Spleen (tissue), 11 donors: ENCODE results near the gene CITED1. TPM values are rescaled to one million over a fixed set of nuclear protein-coding genes. Genes with fewer than 3 reads are reported as not detected.

Experiments
- DNase-seq: peaks from one replicate; pipeline ENCODE4 v3.0.0-alpha.2; 2020
- H3K27ac ChIP-seq, 8 donors: fragments of 200-600 bp; sonication (generic) in 7 of 8; 1 replicate in 4 of 8; 2 replicates in 4 of 8; pipeline versions ENCODE4 v1.5.0 to v1.8.0; 2016 to 2021; ENCODE audit warnings: inconsistent platforms in 4 of 8, mild to moderate bottlenecking in 4 of 8, moderate library complexity in 1 of 8
- H3K27me3 ChIP-seq, 7 donors: fragments of 200-600 bp; sonication (generic) in 6 of 7; replicated peaks in 1 of 7; 1 replicate in 4 of 7; 2 replicates in 3 of 7; pipeline versions ENCODE4 v1.5.0 to v1.8.0; 2016 to 2021; ENCODE audit warnings: inconsistent platforms in 3 of 7, mild to moderate bottlenecking in 1 of 7
- H3K36me3 ChIP-seq, 6 donors: fragments of 200-600 bp; sonication (generic) in 5 of 6; 1 replicate in 4 of 6; 2 replicates in 2 of 6; pipeline versions ENCODE4 v1.5.0 to v1.8.0; 2016 to 2021; ENCODE audit warnings: inconsistent platforms in 2 of 6
- H3K4me1 ChIP-seq, 6 donors: fragments of 200-600 bp; sonication (generic) in 5 of 6; 1 replicate in 3 of 6; 2 replicates in 3 of 6; pipeline versions ENCODE4 v1.5.0 to v1.8.0; 2016 to 2021; ENCODE audit warnings: inconsistent platforms in 3 of 6
- H3K4me3 ChIP-seq, 8 donors: fragments of 200-600 bp; sonication (generic) in 7 of 8; 1 replicate in 4 of 8; 2 replicates in 4 of 8; pipeline versions ENCODE4 v1.5.0 to v1.8.0; 2016 to 2021; ENCODE audit warnings: inconsistent platforms in 4 of 8, mild to moderate bottlenecking in 4 of 8, moderate library complexity in 2 of 8
- H3K9me3 ChIP-seq, 8 donors: fragments of 200-600 bp; sonication (generic) in 7 of 8; 1 replicate in 4 of 8; 2 replicates in 4 of 8; pipeline versions ENCODE4 v1.5.0 to v1.8.0; 2016 to 2021; ENCODE audit warnings: inconsistent platforms in 4 of 8
- CTCF ChIP-seq, 11 experiments: fragments of 200-600 bp in 7 of 11; fragments of 450-650 bp in 4 of 11; sonication (generic) in 4 of 11; IDR thresholded peaks in 8 of 11; conservative IDR thresholded peaks in 3 of 11; 1 replicate in 7 of 11; 2 replicates in 4 of 11; pipeline versions ENCODE4 v1.4.0 to v1.8.0; 2016 to 2021; ENCODE audit warnings: antibody characterized with exemption in 11 of 11, inconsistent platforms in 4 of 11, mild to moderate bottlenecking in 1 of 11
- POLR2A ChIP-seq, 3 donors: fragments of 450-650 bp; IDR thresholded peaks; one replicate each; pipeline ENCODE4 v1.5.1; 2017; ENCODE audit warnings: antibody characterized with exemption in 3 of 3, mild to moderate bottlenecking in 1 of 3
- POLR2AphosphoS5 ChIP-seq, 3 donors: sonication (generic); formaldehyde crosslinking; IDR thresholded peaks; one replicate each; pipeline ENCODE4 v1.5.1; 2017; ENCODE audit warnings: antibody characterized with exemption in 3 of 3
- WGBS, 5 donors: extraction: QIAGEN DNeasy Blood & Tissue Kit in 3 of 5; methylation state at CpG; one replicate each; pipeline versions ENCODE4 v1.1.5 to v1.1.7; 2013 to 2018; 5-methylcytosine and 5-hydroxymethylcytosine counted together
- intact Hi-C: fragments of 100-400 bp; cut with DNase I; formaldehyde crosslinking; loops from one replicate; pipeline ENCODE4 v1.15.0; 2023; ENCODE audit warnings: low total_unique reads
- polyA plus RNA-seq, 3 donors: library from polyadenylated mRNA; stranded (reverse); fragments of 200-250 nt; gene quantifications; one replicate each; pipeline ENCODE4 v1.2.1, GENCODE V29; 2013
- total RNA-seq, 7 donors: library from RNA; depleted of rRNA in 3 of 7; stranded (reverse); fragments of >200 nt in 3 of 7; fragmentation: NEBNext Ultra II Directional in 4 of 7; extraction: Animal tissue kit (Norgen Biotek cat#: 25700) in 4 of 7; gene quantifications; one replicate each; pipeline versions ENCODE4 v1.1.0 to v1.2.1, GENCODE V29; 2016 to 2021
- donor health status: healthy with polysubstance abuse.
- donor health status: DM: no; HTN: no; CAD: no; lungs with moderate emphysema.
- donor health status: DM: no; HTN: no; CAD: no.
- donor health status: Bipolar disorder and iron deficiency.
- donor health status: healthy.
- donor health status: DM: no; HTN: no; CAD: no.
- donor health status: DM: yes; HTN: yes; CAD: no.

CITED1 gene
- total and polyA plus RNA-seq, 10 donors = 0.33 to 0.73 (median 0.37) TPM; not detected in 5

- H3K36me3 ChIP-seq = no peaks in the 10 kb centered on the region
- no peaks in the 10 kb centered on the region for H3K4me1 ChIP-seq
- no peak overlapping the region for H3K27ac ChIP-seq
- peaks cover 0 to 5% (median 2%) of the 10 kb centered on the region in 7 donors for H3K27me3 ChIP-seq
- TF ChIP-seq POLR2A (IDR thresholded peaks at IDR 0.05) = no peak
- TF ChIP-seq POLR2AphosphoS5 (IDR thresholded peaks at IDR 0.05) = no peak
- TF ChIP-seq CTCF (IDR thresholded peaks at IDR 0.05 in 8 of 11, conservative IDR thresholded peaks at IDR 0.05 in 3 of 11) = no peak
- WGBS, 5 donors = 84 to 93% (median 89%) methylated on average over 2 to 4 of the region's 4 CpGs
- intact Hi-C loops = no loop called here
- H3K9me3 ChIP-seq = no peaks in the 10 kb centered on the region
- no peak for DNase-seq
- no peak overlapping the region for H3K4me3 ChIP-seq
Measured at GRCh38 chrX:72317139-72317538, 11.4 kb upstream of the CITED1 start.

- Histone ChIP-seq H3K36me3 (no peaks in the 10 kb centered on the region), H3K27me3 (peaks cover 0 to 11% (median 2%) of the 10 kb centered on the region in 7 donors), H3K27ac (no peak overlapping the region), H3K9me3 (no peaks in the 10 kb centered on the region), H3K4me1 (no peaks in the 10 kb centered on the region), H3K4me3 (no peak overlapping the region)
- 46 to 85% (median 70%) methylated on average over 8 to 12 of the region's 12 CpGs for WGBS, 5 donors
- intact Hi-C loops = no loop called here
- no peak for TF ChIP-seq CTCF (IDR thresholded peaks at IDR 0.05 in 8 of 11, conservative IDR thresholded peaks at IDR 0.05 in 3 of 11)
- TF ChIP-seq POLR2AphosphoS5 (IDR thresholded peaks at IDR 0.05) = no peak
- TF ChIP-seq POLR2A (IDR thresholded peaks at IDR 0.05) = no peak
- no peak for DNase-seq
Measured at GRCh38 chrX:72316408-72317110, 10.8 kb upstream of the CITED1 start.

GRCh38 chrX:72314881-72315280 lies 9.2 kb upstream of the CITED1 start:
- Histone ChIP-seq H3K4me1 (no peaks in the 10 kb centered on the region), H3K27me3 (peaks cover 0 to 24% (median 7%) of the 10 kb centered on the region in 7 donors), H3K27ac (no peak overlapping the region), H3K36me3 (no peaks in the 10 kb centered on the region), H3K4me3 (no peak overlapping the region), H3K9me3 (no peaks in the 10 kb centered on the region)
- intact Hi-C loops = no loop called here
- DNase-seq = no peak
- TF ChIP-seq CTCF (IDR thresholded peaks at IDR 0.05 in 8 of 11, conservative IDR thresholded peaks at IDR 0.05 in 3 of 11) (no peak), POLR2A (IDR thresholded peaks at IDR 0.05) (no peak), POLR2AphosphoS5 (IDR thresholded peaks at IDR 0.05) (no peak)
- 60 to 83% (median 72%) methylated on average over 2 to 3 of the region's 3 CpGs for WGBS, 5 donors

- no peak overlapping the region for H3K27ac ChIP-seq
- no peak for DNase-seq
- H3K27me3 ChIP-seq = peaks cover 2 to 33% (median 16%) of the 10 kb centered on the region in 7 donors
- H3K4me3 ChIP-seq = no peak overlapping the region
- TF ChIP-seq POLR2A (IDR thresholded peaks at IDR 0.05) = no peak
- no peak for TF ChIP-seq CTCF (IDR thresholded peaks at IDR 0.05 in 8 of 11, conservative IDR thresholded peaks at IDR 0.05 in 3 of 11)
- TF ChIP-seq POLR2AphosphoS5 (IDR thresholded peaks at IDR 0.05) = no peak
- no peaks in the 10 kb centered on the region for H3K9me3 ChIP-seq
- no peaks in the 10 kb centered on the region for H3K36me3 ChIP-seq
- peaks cover 2 to 7% (median 5%) of the 10 kb centered on the region in 6 donors for H3K4me1 ChIP-seq
- intact Hi-C loops = no loop called here
- WGBS, 5 donors = 72 to 87% (median 82%) methylated on average over 7 to 8 of the region's 8 CpGs
Measured at GRCh38 chrX:72313707-72314641, 8.3 kb upstream of the CITED1 start.
